Myometrial cell (primary cell): Measurements from ENCODE around the gene ZBTB40. TPM values are rescaled to one million over a fixed set of nuclear protein-coding genes. Genes with fewer than 3 reads are reported as not detected.

Experiments
- total RNA-seq: library from RNA; depleted of rRNA; stranded (reverse); fragments of >200 nt; gene quantifications from 2 replicates; pipeline ENCODE4 v1.2.3, GENCODE V29; 2015

ZBTB40 gene
- 6.6 and 8.2 TPM in 2 replicates for total RNA-seq

GRCh38 chr1:22451702-22452480 lies at the start of gene ZBTB40:
Gene ZBTB40, plus strand, starts transcription at chr1:22451851. Its CDS starts 38,098 bp downstream, at chr1:22489949.

GRCh38 chr1:22562584-22563583 lies 111.2 kb downstream of the ZBTB40 start, which contains the start of gene EPHA8:
Gene EPHA8, plus strand, starts transcription at chr1:22563489. Its CDS starts 147 bp downstream, at chr1:22563636.

Other genes with a start within 250 kb of the ZBTB40 start
- not detected in 2 replicates for gene EPHA8, start 111.6 kb downstream of the ZBTB40 start, total RNA-seq
- not detected in 2 replicates for gene C1QA, start 184.8 kb downstream of the ZBTB40 start, total RNA-seq
- gene C1QC, start 191.8 kb downstream of the ZBTB40 start, total RNA-seq: not detected in 2 replicates
- not detected in 2 replicates for gene C1QB, start 201.4 kb downstream of the ZBTB40 start, total RNA-seq